Subcutaneous abdominal adipose tissue (tissue), 5 donors: ENCODE measurements around the gene STK16.
A peak's percentile ranks its signal among the peaks of the same experiment; 100 is the strongest.
"Not testable (repeated sequence)": the region's sequence is repeated elsewhere in the genome, so short reads cannot be mapped to it uniquely, and the experiment has no call there.

Experiments
- H3K27ac ChIP-seq: one replicate; pipeline ENCODE4 v1.7.0; 2013; ENCODE audit warnings: low read depth, mild to moderate bottlenecking, inconsistent platforms, low read length, moderate library complexity
- H3K27me3 ChIP-seq, 5 donors: one replicate each; pipeline ENCODE4 v1.7.0; 2013; ENCODE audit warnings: low read length in 5 of 5, inconsistent platforms in 1 of 5; ENCODE audit not compliant: control insufficient read depth in 5 of 5, insufficient read depth in 4 of 5
- H3K36me3 ChIP-seq, 5 donors: one replicate each; pipeline ENCODE4 v1.7.0; 2013; ENCODE audit warnings: low read length in 5 of 5; ENCODE audit not compliant: control insufficient read depth in 5 of 5, insufficient read depth in 5 of 5
- H3K4me1 ChIP-seq, 5 donors: one replicate each; pipeline ENCODE4 v1.7.0; 2013; ENCODE audit warnings: low read length in 5 of 5, mild to moderate bottlenecking in 3 of 5, moderate library complexity in 1 of 5; ENCODE audit not compliant: control insufficient read depth in 5 of 5, insufficient read depth in 5 of 5
- H3K4me3 ChIP-seq, 5 donors: one replicate each; pipeline ENCODE4 v1.7.0; 2013; ENCODE audit warnings: low read length in 5 of 5, low read depth in 1 of 5
- H3K9ac ChIP-seq, 5 donors: one replicate each; pipeline ENCODE4 v1.7.0; 2013; ENCODE audit warnings: low read length in 5 of 5, mild to moderate bottlenecking in 4 of 5, moderate library complexity in 3 of 5
- H3K9me3 ChIP-seq, 5 donors: one replicate each; pipeline ENCODE4 v1.7.0; 2013; ENCODE audit warnings: low read length in 5 of 5; ENCODE audit not compliant: control insufficient read depth in 5 of 5
- donor health status: healthy.
- donor health status: healthy.
- donor health status: healthy.
- donor health status: healthy.
- donor health status: healthy.

STK16 gene

GRCh38 chr2:219245148-219245898 is at the start of gene STK16, which contains the start of gene GLB1L:
TSS of gene STK16 (plus strand) at chr2:219245479. CDS start at chr2:219246000, 521 bp downstream.
TSS of gene GLB1L (minus strand) at chr2:219245444. CDS start at chr2:219243573, 1,871 bp downstream.
- Histone ChIP-seq H3K9me3 (no peaks in the 10 kb centered on the region), H3K36me3 (peaks cover 0 to 30% (median 13%) of the 10 kb centered on the region in 5 donors), H3K27me3 (no peaks in the 10 kb centered on the region), H3K27ac (peak within 1 kb of the TSS; percentile 83), H3K4me1 (peaks cover 9 to 61% (median 50%) of the 10 kb centered on the region in 5 donors), H3K4me3 (peak within 1 kb of the TSS; percentile 84 to 98 (median 92)), H3K9ac (peak within 1 kb of the TSS; percentile 68 to 93 (median 92))

GRCh38 chr2:219197388-219197787 is 47.9 kb upstream of the STK16 start:
- no peak overlapping the region for H3K27ac ChIP-seq
- no peaks in the 10 kb centered on the region for H3K36me3 ChIP-seq
- H3K4me1 ChIP-seq = peaks cover 0 to 12% (median 7%) of the 10 kb centered on the region in 5 donors
- H3K9me3 ChIP-seq = no peaks in the 10 kb centered on the region
- no peak overlapping the region for H3K4me3 ChIP-seq
- H3K27me3 ChIP-seq = peaks cover 0 to 3% (median 0%) of the 10 kb centered on the region in 5 donors
- H3K9ac ChIP-seq = no peak overlapping the region

DNA sequence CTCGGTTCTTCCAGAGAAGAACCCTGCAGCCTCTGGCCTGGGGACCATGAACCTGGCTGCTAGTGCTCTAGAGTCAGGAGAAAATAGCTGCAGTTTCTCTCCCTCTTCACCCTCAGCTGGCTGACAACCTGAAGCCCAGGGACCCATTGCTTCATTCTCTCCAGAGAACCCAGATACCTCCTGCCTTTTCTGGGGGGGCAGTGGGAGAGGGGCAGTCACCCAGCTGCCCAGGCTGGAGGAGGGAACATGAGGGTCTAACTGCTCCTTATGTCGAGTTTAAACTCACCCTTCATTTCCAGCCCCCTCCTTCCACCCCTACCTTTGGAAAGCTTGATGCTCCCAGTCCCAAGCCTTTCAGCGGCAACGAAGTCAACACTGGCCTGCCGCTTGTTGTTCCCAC is 46.3 kb upstream of the STK16 start:
- no peak overlapping the region for H3K9ac ChIP-seq
- no peaks in the 10 kb centered on the region for H3K9me3 ChIP-seq
- H3K4me1 ChIP-seq = peaks cover 0 to 12% (median 7%) of the 10 kb centered on the region in 5 donors
- H3K27me3 ChIP-seq = peaks cover 0 to 3% (median 0%) of the 10 kb centered on the region in 5 donors
- no peaks in the 10 kb centered on the region for H3K36me3 ChIP-seq
- no peak overlapping the region for H3K4me3 ChIP-seq
- H3K27ac ChIP-seq = no peak overlapping the region

DNA sequence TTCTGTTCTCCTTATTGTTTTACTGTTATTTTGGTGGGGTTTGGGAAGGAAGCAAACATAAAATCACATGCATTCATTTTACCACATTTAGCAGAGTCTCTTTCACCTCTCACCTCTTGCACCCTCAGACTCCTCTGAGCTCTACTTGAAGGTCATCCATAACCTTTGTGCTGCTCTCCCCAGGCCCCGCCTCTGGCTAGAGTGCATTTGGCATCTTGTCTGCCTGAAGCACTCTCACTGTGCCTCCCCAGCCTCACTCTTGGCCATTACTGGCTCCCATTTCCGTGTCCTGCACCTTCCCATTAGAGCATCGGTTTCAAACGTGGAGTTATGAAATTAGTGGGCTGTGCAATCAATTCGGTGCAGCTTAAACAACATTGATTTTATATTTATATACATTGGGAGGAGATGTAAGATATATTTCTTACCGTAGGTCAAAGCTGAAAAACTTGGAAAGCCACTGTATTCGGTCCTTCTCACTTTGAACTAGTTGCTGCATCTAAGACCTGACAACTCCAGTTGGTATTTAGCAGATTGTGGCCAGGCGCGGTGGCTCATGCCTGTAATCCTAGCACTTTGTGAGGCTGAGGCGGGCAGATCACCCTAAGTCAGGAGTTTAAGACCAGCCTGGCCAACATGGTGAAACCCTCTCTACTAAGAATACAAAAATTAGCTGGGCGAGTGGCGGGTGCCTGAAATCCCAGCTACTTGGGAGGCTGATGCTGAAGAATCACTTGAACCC is 45.6 kb upstream of the STK16 start:
- no peak overlapping the region for H3K27ac ChIP-seq
- H3K9me3 ChIP-seq = no peaks in the 10 kb centered on the region
- H3K27me3 ChIP-seq = peaks cover 0 to 3% (median 0%) of the 10 kb centered on the region in 5 donors
- no peaks in the 10 kb centered on the region for H3K36me3 ChIP-seq
- H3K4me3 ChIP-seq = no peak overlapping the region
- H3K4me1 ChIP-seq = peaks cover 0 to 12% (median 7%) of the 10 kb centered on the region in 5 donors
- no peak overlapping the region for H3K9ac ChIP-seq

DNA sequence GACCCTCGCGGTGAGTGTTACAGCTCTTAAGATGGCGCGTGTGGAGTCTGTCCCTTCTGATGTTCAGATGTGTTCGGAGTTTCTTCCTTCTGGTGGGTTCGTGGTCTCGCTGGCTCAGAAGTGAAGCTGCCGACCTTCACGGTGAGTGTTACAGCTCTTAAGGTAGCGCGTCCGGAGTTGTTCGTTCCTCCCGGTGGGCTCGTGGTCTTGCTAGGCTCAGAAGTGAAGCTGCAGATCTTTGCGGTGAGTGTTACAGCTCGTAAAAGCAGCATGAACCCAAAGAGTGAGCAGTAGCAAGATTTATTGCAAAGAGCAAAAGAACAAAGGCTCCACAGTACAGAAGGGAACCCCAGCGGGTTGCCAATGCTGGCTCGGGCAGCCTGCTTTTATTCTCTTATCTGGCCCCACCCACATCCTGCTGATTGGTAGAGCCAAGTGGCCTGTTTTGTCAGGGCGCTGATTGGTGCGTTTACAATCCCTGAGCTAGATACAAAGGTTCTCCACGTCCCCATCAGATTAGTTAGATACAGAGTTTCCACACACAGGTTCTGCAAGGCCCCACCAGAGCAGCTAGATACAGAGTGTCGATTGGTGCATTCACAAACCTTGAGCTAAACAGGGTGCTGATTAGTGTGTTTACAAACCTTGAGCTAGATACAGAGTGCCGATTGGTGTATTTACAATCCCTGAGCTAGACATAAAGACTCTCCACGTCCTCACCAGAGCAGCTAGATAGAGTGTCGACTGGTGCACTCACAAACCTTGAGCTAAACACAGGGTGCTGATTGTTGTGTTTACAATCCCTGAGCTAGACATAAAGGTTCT is 44.6 kb upstream of the STK16 start:
- H3K4me1 ChIP-seq = peaks cover 0 to 12% (median 7%) of the 10 kb centered on the region in 5 donors
- H3K4me3 ChIP-seq, H3K27me3 ChIP-seq, H3K9ac ChIP-seq, H3K27ac ChIP-seq, H3K36me3 ChIP-seq, H3K9me3 ChIP-seq: not testable (repeated sequence)

- not testable (repeated sequence) for H3K27me3 ChIP-seq, H3K9ac ChIP-seq, H3K27ac ChIP-seq, H3K9me3 ChIP-seq, H3K4me3 ChIP-seq, H3K36me3 ChIP-seq
- H3K4me1 ChIP-seq = peaks cover 3 to 18% (median 12%) of the 10 kb centered on the region in 5 donors
Observed at GRCh38 chr2:219201331-219201730, 43.9 kb upstream of the STK16 start.

- Histone ChIP-seq H3K9me3 (no peaks in the 10 kb centered on the region), H3K4me3 (no peak overlapping the region)
Observed at GRCh38 chr2:219204425-219205164, 40.7 kb upstream of the STK16 start.

GRCh38 chr2:219205165-219205538 is 40.1 kb upstream of the STK16 start:
- Histone ChIP-seq H3K27me3 (no peaks in the 10 kb centered on the region), H3K9me3 (no peaks in the 10 kb centered on the region), H3K27ac (no peak overlapping the region), H3K36me3 (peaks cover 0 to 26% (median 21%) of the 10 kb centered on the region in 5 donors), H3K9ac (no peak overlapping the region), H3K4me3 (no peak overlapping the region), H3K4me1 (peaks cover 9 to 23% (median 19%) of the 10 kb centered on the region in 5 donors)

More at GRCh38 chr2:219204425-219205164, 40.7 kb upstream of the STK16 start:
- peaks cover 0 to 20% (median 15%) of the 10 kb centered on the region in 5 donors for H3K36me3 ChIP-seq
- no peak overlapping the region for H3K27ac ChIP-seq
- H3K27me3 ChIP-seq = no peaks in the 10 kb centered on the region
- H3K4me1 ChIP-seq = peaks cover 9 to 27% (median 23%) of the 10 kb centered on the region in 5 donors
- H3K9ac ChIP-seq = no peak overlapping the region

DNA sequence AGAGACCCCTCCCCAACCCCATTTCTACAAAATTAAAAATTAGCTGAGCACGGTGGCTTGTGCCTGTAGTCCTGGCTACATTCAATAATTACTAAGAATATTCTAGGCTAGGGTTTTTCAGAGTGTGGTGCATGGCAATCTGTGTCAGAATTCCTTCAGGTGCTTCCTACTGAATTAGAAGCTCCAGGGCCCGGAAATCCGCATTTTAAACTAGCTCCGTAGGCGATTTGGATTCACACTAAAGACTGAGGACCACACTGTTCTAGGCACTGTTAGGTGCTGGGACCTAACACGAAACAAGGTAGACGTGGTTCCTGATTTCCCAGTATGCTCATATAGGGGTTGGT is 39.3 kb upstream of the STK16 start:
- Histone ChIP-seq H3K36me3 (peaks cover 0 to 31% (median 29%) of the 10 kb centered on the region in 5 donors), H3K27me3 (no peaks in the 10 kb centered on the region), H3K9ac (peak overlapping the region; percentile 75 to 92 (median 85)), H3K4me1 (peaks cover 9 to 23% (median 19%) of the 10 kb centered on the region in 5 donors), H3K27ac (peak overlapping the region; percentile 78), H3K9me3 (no peaks in the 10 kb centered on the region), H3K4me3 (peak overlapping the region; percentile 69 to 96 (median 81))
